ENCODE data around the gene SIGLEC8.
A peak's percentile ranks its signal among the peaks of the same experiment; 100 is the strongest.
"Not testable (repeated sequence)": the region's sequence is repeated elsewhere in the genome, so short reads cannot be mapped to it uniquely, and the experiment has no call there.

The SIGLEC8 gene

GRCh38 chr19:51458051-51458645 is at the start of gene SIGLEC8:
TSS of gene SIGLEC8 (minus strand) at chr19:51458454. CDS start at chr19:51458387, 67 bp downstream.
- no peak for DNase-seq (ENCODE audit: low read depth in 1 of 2, low spot score in 1 of 2)

GRCh38 chr19:51507640-51508058 is 49.4 kb upstream of the SIGLEC8 start:
- DNase-seq (ENCODE audit: low read depth in 1 of 2, low spot score in 1 of 2): no peak

- DNase-seq (ENCODE audit: low read depth in 1 of 2, low spot score in 1 of 2): no peak
Observed at GRCh38 chr19:51507192-51507591, 48.9 kb upstream of the SIGLEC8 start.

DNA sequence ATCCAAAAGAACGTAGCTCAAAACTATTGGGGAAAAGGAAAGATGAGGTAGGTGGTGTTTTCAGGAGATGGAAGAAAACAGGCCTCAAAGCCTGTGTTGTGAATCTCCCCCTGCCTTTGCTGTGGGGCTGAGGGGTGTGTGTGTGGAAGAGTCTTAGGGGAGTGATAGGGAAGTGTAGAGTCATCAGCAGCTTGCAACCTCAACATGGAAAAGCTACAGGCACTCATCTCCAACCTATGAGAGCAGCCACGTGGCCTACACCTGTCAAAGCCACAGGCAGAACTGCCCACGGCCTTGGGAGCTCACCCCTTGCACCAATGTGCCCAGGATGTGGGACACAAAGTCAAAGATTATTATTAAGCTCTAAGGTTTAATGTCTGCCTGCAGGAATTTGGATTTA is 47.6 kb upstream of the SIGLEC8 start:
- no peak for DNase-seq (ENCODE audit: low read depth in 1 of 2, low spot score in 1 of 2)

- no peak for DNase-seq (ENCODE audit: low read depth in 1 of 2, low spot score in 1 of 2)
Observed at GRCh38 chr19:51503896-51504295, 45.6 kb upstream of the SIGLEC8 start.

DNA sequence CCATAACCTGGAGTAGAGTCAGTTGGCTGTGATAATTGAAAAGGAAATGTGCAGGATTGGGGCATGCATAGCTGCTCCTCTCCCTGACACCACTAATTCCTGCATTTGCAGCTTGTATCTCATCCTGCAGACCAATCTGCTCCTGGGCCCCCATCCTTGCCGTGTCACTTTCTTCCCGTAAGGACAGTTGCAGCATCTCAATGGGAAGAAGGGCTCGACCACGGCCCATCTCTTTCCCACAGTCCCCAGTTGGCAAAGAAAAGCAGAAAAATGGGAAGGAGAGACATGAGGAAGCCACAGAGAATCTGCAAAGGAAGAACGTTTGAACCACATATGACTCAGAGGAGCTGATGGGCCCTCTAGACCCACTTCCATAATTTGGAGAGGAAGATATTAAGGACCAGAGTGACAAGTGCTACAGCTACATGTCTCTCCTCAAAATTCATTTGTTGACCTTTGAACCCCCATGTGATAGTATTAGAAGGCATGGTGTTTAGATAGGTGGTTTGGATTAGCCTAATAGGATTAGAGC is 45.1 kb upstream of the SIGLEC8 start:
- no peak for DNase-seq (ENCODE audit: low read depth in 1 of 2, low spot score in 1 of 2)

DNA sequence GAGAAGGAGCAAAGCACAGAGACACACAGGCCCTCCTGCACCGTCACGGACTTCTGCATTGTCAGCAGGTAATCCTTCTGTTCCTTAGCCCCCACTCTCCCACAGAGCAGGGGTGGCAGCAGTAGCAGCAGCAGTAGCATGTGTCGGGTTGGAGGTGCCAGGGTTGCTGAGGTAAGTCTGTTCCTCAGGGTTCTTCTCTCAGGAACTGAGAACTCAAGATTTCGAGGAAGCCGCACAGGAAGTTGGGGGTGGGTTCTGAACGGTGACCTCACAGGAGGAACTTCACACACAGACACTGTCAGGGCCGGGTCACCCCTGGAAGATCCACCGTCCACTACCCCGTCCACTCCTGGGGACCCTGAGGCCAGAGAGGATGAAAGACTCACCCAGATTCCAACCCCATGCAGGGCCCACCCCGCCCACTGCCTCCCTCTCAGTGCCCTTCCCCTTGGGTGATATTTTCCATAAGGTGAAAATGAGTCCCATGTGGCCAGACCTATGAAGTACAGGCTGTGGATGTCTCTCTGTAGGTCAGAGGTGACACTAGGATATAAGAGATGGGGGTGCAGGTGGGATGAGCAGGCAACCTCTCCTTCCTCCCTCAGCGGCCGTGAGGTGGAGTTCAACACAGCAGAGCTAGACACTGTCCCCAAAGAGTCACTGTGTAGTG is 43.5 kb upstream of the SIGLEC8 start, which contains the start of gene SIGLEC12:
Gene SIGLEC12, minus strand, starts transcription at position 207 of the 670 bp plus-strand sequence. Its CDS starts 67 bp downstream, at position 140.
- DNase-seq (ENCODE audit: low read depth in 1 of 2, low spot score in 1 of 2): no peak

DNA sequence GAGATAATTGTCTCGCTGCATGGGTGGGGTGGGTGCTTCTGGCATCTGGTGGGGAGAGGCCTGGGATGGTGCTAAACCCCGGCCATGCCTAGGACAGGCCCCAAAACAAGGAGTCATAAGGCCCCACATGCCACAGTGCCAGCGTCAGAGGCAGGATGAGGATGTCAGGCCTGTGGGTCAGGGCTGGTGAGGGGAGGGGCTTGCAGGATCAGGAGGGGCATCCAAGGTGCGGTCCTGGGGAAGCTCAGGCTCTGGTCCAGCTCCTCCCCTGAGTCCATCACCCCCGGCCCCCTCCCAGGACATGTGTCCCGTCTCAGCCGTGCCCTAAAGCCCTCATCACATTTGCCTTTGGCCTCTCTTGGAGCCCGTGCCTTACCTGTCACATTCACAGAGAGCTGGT is 42.7 kb upstream of the SIGLEC8 start:
- DNase-seq (ENCODE audit: low read depth in 1 of 2, low spot score in 1 of 2): not testable (repeated sequence)

GRCh38 chr19:51497666-51498065 is 39.4 kb upstream of the SIGLEC8 start:
- no peak for DNase-seq (ENCODE audit: low read depth in 1 of 2, low spot score in 1 of 2)

GRCh38 chr19:51493776-51494175 is 35.5 kb upstream of the SIGLEC8 start:
- DNase-seq (ENCODE audit: low read depth in 1 of 2, low spot score in 1 of 2): no peak

DNA sequence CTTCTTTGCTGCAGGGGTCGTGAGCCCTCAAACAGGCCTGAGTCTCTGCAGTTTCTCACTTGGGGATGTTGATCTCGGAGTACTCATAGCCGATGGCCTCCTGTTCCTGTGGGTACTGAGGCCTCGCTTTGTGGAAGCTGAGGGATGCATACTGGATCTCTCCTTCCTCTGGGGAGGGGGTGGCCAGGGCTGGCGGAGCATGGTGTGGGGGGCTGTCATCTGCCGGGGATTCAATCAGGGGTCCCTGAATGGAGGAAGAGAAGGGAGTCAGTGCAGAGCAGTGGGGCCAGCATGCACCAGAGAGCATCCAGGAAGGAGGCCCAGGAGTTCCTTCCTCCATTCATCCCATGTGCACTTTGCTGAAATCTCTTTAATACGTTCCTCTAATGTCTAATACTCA is 33.3 kb upstream of the SIGLEC8 start:
- no peak for DNase-seq (ENCODE audit: low read depth in 1 of 2, low spot score in 1 of 2)

GRCh38 chr19:51490676-51491075 is 32.4 kb upstream of the SIGLEC8 start:
- no peak for DNase-seq (ENCODE audit: low read depth in 1 of 2, low spot score in 1 of 2)

GRCh38 chr19:51489113-51489512 is 30.9 kb upstream of the SIGLEC8 start:
- peak in 1 of 2 donors; percentile 42 for DNase-seq (ENCODE audit: low read depth in 1 of 2, low spot score in 1 of 2)

DNA sequence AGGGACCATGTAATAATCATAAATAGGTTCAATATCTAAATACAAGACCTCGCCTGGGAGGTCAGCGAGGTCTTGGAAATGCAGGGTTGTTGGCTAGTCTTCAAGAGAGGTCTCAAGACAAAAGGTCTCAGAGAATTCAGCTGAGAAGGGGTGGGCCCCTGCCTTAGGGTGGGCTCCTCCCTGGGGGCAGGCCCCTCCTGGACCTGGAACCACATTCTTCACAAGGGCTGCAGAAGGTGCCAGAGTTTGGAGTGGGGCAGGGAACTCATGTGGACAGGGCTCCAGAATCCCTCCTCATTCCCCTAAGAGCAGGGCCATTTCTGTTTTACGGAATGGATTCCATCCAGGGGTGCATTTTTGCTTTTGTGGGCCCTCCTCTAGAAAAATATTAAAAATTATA is 30.2 kb upstream of the SIGLEC8 start:
- DNase-seq (ENCODE audit: low read depth in 1 of 2, low spot score in 1 of 2): no peak

- no peak for DNase-seq (ENCODE audit: low read depth in 1 of 2, low spot score in 1 of 2)
Observed at GRCh38 chr19:51485960-51486660, 27.9 kb upstream of the SIGLEC8 start.

DNA sequence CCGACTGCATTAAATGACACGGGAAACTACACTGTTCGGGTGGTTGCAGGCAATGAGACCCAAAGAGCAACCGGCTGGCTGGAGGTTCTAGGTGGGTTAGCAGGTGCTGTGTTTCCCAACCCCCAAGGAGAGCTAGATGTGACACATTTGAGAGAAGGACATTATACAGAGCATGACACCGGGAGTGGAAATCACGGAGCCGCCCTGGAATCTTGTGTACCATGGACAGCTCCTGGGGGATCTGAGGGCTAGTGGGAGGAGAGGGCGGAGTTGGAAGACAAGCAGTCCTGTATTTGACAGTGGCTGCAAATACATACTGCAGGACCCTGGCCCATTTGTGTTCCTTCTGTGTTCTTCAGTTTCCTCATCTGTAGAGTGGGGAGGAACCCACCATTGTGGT is 22.3 kb upstream of the SIGLEC8 start:
- DNase-seq (ENCODE audit: low read depth in 1 of 2, low spot score in 1 of 2): no peak

- DNase-seq (ENCODE audit: low read depth in 1 of 2, low spot score in 1 of 2): peak in 1 of 2 donors; percentile 18
Observed at GRCh38 chr19:51479531-51480331, 21.5 kb upstream of the SIGLEC8 start.

- DNase-seq (ENCODE audit: low read depth in 1 of 2, low spot score in 1 of 2): no peak
Observed at GRCh38 chr19:51478381-51479234, 20.4 kb upstream of the SIGLEC8 start, which contains the start of gene CEACAM18. TSS of gene CEACAM18 (plus strand) at chr19:51478539.

- no peak for DNase-seq (ENCODE audit: low read depth in 1 of 2, low spot score in 1 of 2)
Observed at GRCh38 chr19:51477344-51477743, 19.1 kb upstream of the SIGLEC8 start.

GRCh38 chr19:51476164-51476563 is 17.9 kb upstream of the SIGLEC8 start:
- no peak for DNase-seq (ENCODE audit: low read depth in 1 of 2, low spot score in 1 of 2)

Measured in activated CD4-positive, alpha-beta T cell treated with anti-CD3 and anti-CD28 coated beads, Interleukin-2, amount 50 U/mL, for 24 hours (primary cell).